Astrocyte (in vitro differentiated cells and primary cell): ENCODE data around the gene DSE. TPM values are rescaled to one million over a fixed set of nuclear protein-coding genes. Genes with fewer than 3 reads are reported as not detected.
A peak's percentile ranks its signal among the peaks of the same experiment; 100 is the strongest.

Experiments used
- DNase-seq: peaks from one replicate; pipeline ENCODE4 v3.0.0-alpha.2; 2010; ENCODE audit warnings: low read depth
- FAIRE-seq: peaks from 2 replicates; lab custom pipeline; 2011; peaks lifted over from hg19 to GRCh38; lab: Jason Lieb, UNC
- H2AFZ ChIP-seq: 2 replicates; pipeline ENCODE4 v1.6.0; 2012; ENCODE audit warnings: low read depth, low read length, inconsistent platforms
- H3K27ac ChIP-seq: 2 replicates; pipeline ENCODE4 v1.5.1; 2011; ENCODE audit warnings: low read depth, low read length, inconsistent platforms
- H3K27me3 ChIP-seq: 2 replicates; pipeline ENCODE4 v1.6.0; 2011; ENCODE audit warnings: low read length, inconsistent platforms; ENCODE audit not compliant: insufficient read depth
- H3K36me3 ChIP-seq: 2 replicates; pipeline ENCODE4 v1.5.1; 2011; ENCODE audit warnings: low read length, inconsistent platforms; ENCODE audit not compliant: insufficient read depth
- H3K4me1 ChIP-seq: 2 replicates; pipeline ENCODE4 v1.5.1; 2011; ENCODE audit warnings: low read length, inconsistent platforms; ENCODE audit not compliant: insufficient read depth
- H3K4me2 ChIP-seq: 2 replicates; pipeline ENCODE4 v1.6.0; 2012; ENCODE audit warnings: low read length, inconsistent platforms
- H3K4me3 ChIP-seq: 2 replicates; pipeline ENCODE4 v1.5.1; 2011; ENCODE audit warnings: low read depth, mild to moderate bottlenecking, low read length, inconsistent platforms; ENCODE audit not compliant: insufficient read depth
- H3K79me2 ChIP-seq: 2 replicates; pipeline ENCODE4 v1.6.0; 2012; ENCODE audit warnings: mild to moderate bottlenecking, low read length, inconsistent platforms; ENCODE audit not compliant: insufficient read depth
- H3K9ac ChIP-seq: 2 replicates; pipeline ENCODE4 v1.6.0; 2012; ENCODE audit warnings: mild to moderate bottlenecking, low read length, inconsistent platforms
- H3K9me3 ChIP-seq: 2 replicates; pipeline ENCODE4 v1.5.1; 2012; ENCODE audit warnings: low read depth, mild to moderate bottlenecking, low read length, inconsistent platforms; ENCODE audit not compliant: insufficient read depth
- H4K20me1 ChIP-seq: 2 replicates; pipeline ENCODE4 v1.6.0; 2012; ENCODE audit warnings: low read length, inconsistent platforms; ENCODE audit not compliant: insufficient read depth
- H3K27ac Mint-ChIP-seq: one replicate; pipeline ENCODE4 v1.8.0; 2021; ENCODE audit warnings: mild to moderate bottlenecking, mixed read lengths; ENCODE audit not compliant: unreplicated experiment
- H3K27me3 Mint-ChIP-seq: one replicate; pipeline ENCODE4 v1.8.0; 2021; ENCODE audit warnings: low read depth, mixed read lengths; ENCODE audit not compliant: unreplicated experiment
- H3K36me3 Mint-ChIP-seq: one replicate; pipeline ENCODE4 v1.8.0; 2021; ENCODE audit warnings: low read depth, mixed read lengths; ENCODE audit not compliant: unreplicated experiment
- H3K4me1 Mint-ChIP-seq: one replicate; pipeline ENCODE4 v1.8.0; 2021; ENCODE audit warnings: low read depth, mixed read lengths; ENCODE audit not compliant: unreplicated experiment
- H3K4me3 Mint-ChIP-seq: one replicate; pipeline ENCODE4 v1.8.0; 2021; ENCODE audit warnings: mild to moderate bottlenecking, moderate library complexity, mixed read lengths; ENCODE audit not compliant: unreplicated experiment
- H3K9me3 Mint-ChIP-seq: one replicate; pipeline ENCODE4 v1.8.0; 2021; ENCODE audit warnings: mild to moderate bottlenecking, mixed read lengths; ENCODE audit not compliant: unreplicated experiment
- EZH2 ChIP-seq: IDR thresholded peaks from 2 replicates; pipeline ENCODE4 v1.6.1; 2012; ENCODE audit warnings: mild to moderate bottlenecking, low read length, inconsistent platforms; ENCODE audit not compliant: insufficient read depth
- total RNA-seq: library from RNA; stranded (reverse); gene quantifications from 2 replicates; pipeline ENCODE4 v1.2.1, GENCODE V29; 2021
- TF ChIP-seq, protein P1 (sequence below): IDR thresholded peaks from 2 replicates; pipeline ENCODE4 v1.5.1; 2011; ENCODE audit warnings: low read depth, mild to moderate bottlenecking, inconsistent platforms, low read length, moderate library complexity; ENCODE audit not compliant: insufficient read depth

DSE gene
- total RNA-seq, 1 donor from 2014 or later, result 83.2 TPM

DNA sequence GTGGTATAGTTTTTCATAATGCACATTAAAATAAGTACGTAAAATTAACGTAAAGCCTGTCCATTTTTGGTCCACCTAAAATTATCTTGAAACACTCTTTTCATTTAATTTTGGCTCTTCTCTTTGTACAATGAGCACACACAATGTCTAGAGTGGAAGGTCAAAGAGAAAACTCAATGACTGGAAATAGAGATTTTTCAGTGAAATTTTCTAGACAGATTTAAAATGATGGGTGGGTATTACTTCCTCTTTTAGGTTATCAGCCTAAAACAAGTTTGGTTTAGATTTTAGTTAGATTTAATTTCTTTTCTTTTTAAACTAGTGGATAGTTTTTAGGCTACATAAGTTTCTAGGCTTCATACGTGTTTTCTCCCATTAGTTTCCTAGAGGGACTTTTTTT is 24.9 kb downstream of the DSE start:
- peaks cover 77% of the 10 kb centered on the region for H3K79me2 ChIP-seq
- DNase-seq, result no peak
- Mint-ChIP-seq H3K36me3 (peaks cover 16% of the 10 kb centered on the region), H3K9me3 (no peaks in the 10 kb centered on the region), H3K4me1 (peaks cover 53% of the 10 kb centered on the region), H3K4me3 (no peak overlapping the region), H3K27ac (no peak overlapping the region), H3K27me3 (no peaks in the 10 kb centered on the region)
- no peak overlapping the region for H3K9ac ChIP-seq
- H3K27ac ChIP-seq, result no peak overlapping the region
- H3K36me3 ChIP-seq, result peaks cover 3% of the 10 kb centered on the region
- no peak for FAIRE-seq
- TF ChIP-seq, protein P1, sequence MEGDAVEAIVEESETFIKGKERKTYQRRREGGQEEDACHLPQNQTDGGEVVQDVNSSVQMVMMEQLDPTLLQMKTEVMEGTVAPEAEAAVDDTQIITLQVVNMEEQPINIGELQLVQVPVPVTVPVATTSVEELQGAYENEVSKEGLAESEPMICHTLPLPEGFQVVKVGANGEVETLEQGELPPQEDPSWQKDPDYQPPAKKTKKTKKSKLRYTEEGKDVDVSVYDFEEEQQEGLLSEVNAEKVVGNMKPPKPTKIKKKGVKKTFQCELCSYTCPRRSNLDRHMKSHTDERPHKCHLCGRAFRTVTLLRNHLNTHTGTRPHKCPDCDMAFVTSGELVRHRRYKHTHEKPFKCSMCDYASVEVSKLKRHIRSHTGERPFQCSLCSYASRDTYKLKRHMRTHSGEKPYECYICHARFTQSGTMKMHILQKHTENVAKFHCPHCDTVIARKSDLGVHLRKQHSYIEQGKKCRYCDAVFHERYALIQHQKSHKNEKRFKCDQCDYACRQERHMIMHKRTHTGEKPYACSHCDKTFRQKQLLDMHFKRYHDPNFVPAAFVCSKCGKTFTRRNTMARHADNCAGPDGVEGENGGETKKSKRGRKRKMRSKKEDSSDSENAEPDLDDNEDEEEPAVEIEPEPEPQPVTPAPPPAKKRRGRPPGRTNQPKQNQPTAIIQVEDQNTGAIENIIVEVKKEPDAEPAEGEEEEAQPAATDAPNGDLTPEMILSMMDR, result no peak
- TF ChIP-seq EZH2, result no peak
- H3K4me2 ChIP-seq, result no peak overlapping the region
- H3K4me3 ChIP-seq, result no peak overlapping the region
- H3K27me3 ChIP-seq, result no peaks in the 10 kb centered on the region
- no peaks in the 10 kb centered on the region for H3K9me3 ChIP-seq
- peaks cover 43% of the 10 kb centered on the region for H3K4me1 ChIP-seq
- no peak overlapping the region for H2AFZ ChIP-seq
- H4K20me1 ChIP-seq, result peaks cover 8% of the 10 kb centered on the region

DNA sequence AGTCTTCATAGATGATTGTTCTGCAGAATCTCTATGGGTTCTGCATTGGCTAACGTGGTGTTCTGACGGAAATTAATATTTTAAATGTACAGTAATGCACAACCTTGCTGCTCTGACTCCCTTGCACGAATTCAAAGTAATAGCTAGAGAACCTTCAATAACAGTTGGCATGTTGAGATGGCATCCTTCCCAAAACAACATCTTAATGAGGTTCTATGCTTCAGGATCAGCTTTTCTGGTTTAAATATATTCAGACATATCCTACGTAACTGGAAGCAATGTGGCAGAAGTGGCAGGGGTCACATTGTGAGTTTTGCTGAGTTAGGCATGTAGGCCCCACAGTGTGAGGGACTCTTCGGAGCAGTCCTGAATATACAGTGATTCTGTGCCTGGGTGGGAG is 25.7 kb downstream of the DSE start:
- Histone ChIP-seq H3K79me2 (peaks cover 78% of the 10 kb centered on the region), H3K4me2 (peak overlapping the region; percentile 83), H3K4me3 (no peak overlapping the region), H3K9ac (no peak overlapping the region), H3K36me3 (peaks cover 3% of the 10 kb centered on the region), H3K27me3 (no peaks in the 10 kb centered on the region), H2AFZ (no peak overlapping the region), H4K20me1 (peaks cover 8% of the 10 kb centered on the region), H3K27ac (peak overlapping the region; percentile 94), H3K4me1 (peaks cover 43% of the 10 kb centered on the region), H3K9me3 (no peaks in the 10 kb centered on the region)
- peaks cover 48% of the 10 kb centered on the region for H3K4me1 Mint-ChIP-seq
- no peak overlapping the region for H3K27ac Mint-ChIP-seq
- FAIRE-seq (peak; percentile 82), DNase-seq (peak; percentile 56)
- H3K27me3 Mint-ChIP-seq, result no peaks in the 10 kb centered on the region
- H3K4me3 Mint-ChIP-seq, result no peak overlapping the region
- no peaks in the 10 kb centered on the region for H3K9me3 Mint-ChIP-seq
- TF ChIP-seq EZH2, result no peak
- TF ChIP-seq, protein P1, result no peak
- H3K36me3 Mint-ChIP-seq, result peaks cover 16% of the 10 kb centered on the region

DNA sequence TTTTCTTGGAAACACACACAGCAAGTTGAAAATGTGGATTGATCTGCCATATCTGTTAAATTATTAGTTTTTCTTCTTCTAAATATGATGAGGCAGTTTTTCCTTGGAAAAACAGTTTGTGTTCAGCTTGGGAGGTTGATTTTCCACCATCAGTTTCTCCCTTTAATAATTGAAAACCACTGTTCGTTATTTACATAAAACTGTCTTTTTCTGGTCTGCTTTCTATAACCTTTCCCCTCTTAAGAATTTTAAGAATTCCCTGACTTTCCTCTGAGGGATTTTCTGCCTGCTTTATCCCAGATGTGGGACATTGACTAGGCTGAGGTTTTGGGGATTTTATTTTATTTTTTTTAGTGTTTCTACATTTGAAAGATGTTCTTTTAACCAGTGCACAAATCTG is 27.2 kb downstream of the DSE start:
- H3K9me3 ChIP-seq, result no peaks in the 10 kb centered on the region
- Mint-ChIP-seq H3K27ac (peak overlapping the region; percentile 97), H3K36me3 (peaks cover 8% of the 10 kb centered on the region), H3K27me3 (no peaks in the 10 kb centered on the region), H3K4me1 (peaks cover 39% of the 10 kb centered on the region), H3K9me3 (no peaks in the 10 kb centered on the region), H3K4me3 (peak overlapping the region; percentile 27)
- no peaks in the 10 kb centered on the region for H3K27me3 ChIP-seq
- TF ChIP-seq EZH2, result no peak
- TF ChIP-seq, protein P1, result no peak
- peak overlapping the region; percentile 79 for H3K9ac ChIP-seq
- peak overlapping the region; percentile 94 for H3K27ac ChIP-seq
- no peak overlapping the region for H2AFZ ChIP-seq
- peaks cover 75% of the 10 kb centered on the region for H3K79me2 ChIP-seq
- peaks cover 3% of the 10 kb centered on the region for H3K36me3 ChIP-seq
- H3K4me2 ChIP-seq, result peak overlapping the region; percentile 83
- H3K4me1 ChIP-seq, result peaks cover 33% of the 10 kb centered on the region
- peak overlapping the region; percentile 41 for H3K4me3 ChIP-seq
- FAIRE-seq (no peak), DNase-seq (peak; percentile 74)
- peaks cover under 1% of the 10 kb centered on the region for H4K20me1 ChIP-seq
